ENCODE measurements around the gene TIGD4.
"Not testable (repeated sequence)": the region's sequence is repeated elsewhere in the genome, so short reads cannot be mapped to it uniquely, and the experiment has no call there.

The TIGD4 gene

GRCh38 chr4:152784490-152785350 is 5.2 kb upstream of the TIGD4 start:
- in situ Hi-C loops (cut with MboI; ENCODE audit: low sequenced_read_pairs), result no loop called here

GRCh38 chr4:152780267-152780778 is 793 bp upstream of the TIGD4 start:
- in situ Hi-C loops (cut with MboI; ENCODE audit: low sequenced_read_pairs), result no loop called here

- in situ Hi-C loops (cut with MboI; ENCODE audit: low sequenced_read_pairs), result no loop called here
These were observed 646 bp downstream of the TIGD4 start for GRCh38 chr4:152778656-152779512.

GRCh38 chr4:152777488-152777887 is 2.0 kb downstream of the TIGD4 start:
- in situ Hi-C loops (cut with MboI; ENCODE audit: low sequenced_read_pairs), result no loop called here

- in situ Hi-C loops (cut with MboI; ENCODE audit: low sequenced_read_pairs), result no loop called here
These were observed 3.2 kb downstream of the TIGD4 start for GRCh38 chr4:152776352-152776751.

GRCh38 chr4:152773953-152774352 is 5.6 kb downstream of the TIGD4 start:
- in situ Hi-C loops (cut with MboI; ENCODE audit: low sequenced_read_pairs), result no loop called here

GRCh38 chr4:152773339-152773738 is 6.2 kb downstream of the TIGD4 start:
- in situ Hi-C loops (cut with MboI; ENCODE audit: low sequenced_read_pairs), result no loop called here

GRCh38 chr4:152771741-152772533 is 7.6 kb downstream of the TIGD4 start:
- in situ Hi-C loops (cut with MboI; ENCODE audit: low sequenced_read_pairs), result no loop called here

GRCh38 chr4:152765069-152765737 is 14.3 kb downstream of the TIGD4 start:
- in situ Hi-C loops (cut with MboI; ENCODE audit: low sequenced_read_pairs), result not testable (repeated sequence)

- in situ Hi-C loops (cut with MboI; ENCODE audit: low sequenced_read_pairs), result no loop called here
These were observed 15.7 kb downstream of the TIGD4 start for GRCh38 chr4:152763796-152764195.

- in situ Hi-C loops (cut with MboI; ENCODE audit: low sequenced_read_pairs), result no loop called here
These were observed 30.9 kb downstream of the TIGD4 start for GRCh38 chr4:152748619-152749018.

- in situ Hi-C loops (cut with MboI; ENCODE audit: low sequenced_read_pairs), result no loop called here
These were observed 32.1 kb downstream of the TIGD4 start for GRCh38 chr4:152747444-152747843.

GRCh38 chr4:152738827-152739226 is 40.7 kb downstream of the TIGD4 start:
- in situ Hi-C loops (cut with MboI; ENCODE audit: low sequenced_read_pairs), result no loop called here

- in situ Hi-C loops (cut with MboI; ENCODE audit: low sequenced_read_pairs), result no loop called here
These were observed 43.6 kb downstream of the TIGD4 start for GRCh38 chr4:152735906-152736305.

- in situ Hi-C loops (cut with MboI; ENCODE audit: low sequenced_read_pairs), result no loop called here
These were observed 44.1 kb downstream of the TIGD4 start for GRCh38 chr4:152735396-152735859.

GRCh38 chr4:152734699-152735050 is 44.9 kb downstream of the TIGD4 start:
- in situ Hi-C loops (cut with MboI; ENCODE audit: low sequenced_read_pairs), result no loop called here

GRCh38 chr4:152734015-152734698 is 45.4 kb downstream of the TIGD4 start:
- in situ Hi-C loops (cut with MboI; ENCODE audit: low sequenced_read_pairs), result no loop called here

GRCh38 chr4:152731997-152732396 is 47.5 kb downstream of the TIGD4 start:
- in situ Hi-C loops (cut with MboI; ENCODE audit: low sequenced_read_pairs), result no loop called here

GRCh38 chr4:152729466-152729865 is 50.1 kb downstream of the TIGD4 start:
- in situ Hi-C loops (cut with MboI; ENCODE audit: low sequenced_read_pairs), result loop anchor here (10.0 kb wide), 1 partner anchor 225 kb away; no protein-coding TSS in a partner anchor

GRCh38 chr4:152728343-152728742 is 51.2 kb downstream of the TIGD4 start:
- in situ Hi-C loops (cut with MboI; ENCODE audit: low sequenced_read_pairs), result loop anchor here (10.0 kb wide), 1 partner anchor 224 kb away; no protein-coding TSS in a partner anchor
